ENCODE data around the gene SEC63.
"Not testable (repeated sequence)": the region's sequence is repeated elsewhere in the genome, so short reads cannot be mapped to it uniquely, and the experiment has no call there.

Gene SEC63, protein sequence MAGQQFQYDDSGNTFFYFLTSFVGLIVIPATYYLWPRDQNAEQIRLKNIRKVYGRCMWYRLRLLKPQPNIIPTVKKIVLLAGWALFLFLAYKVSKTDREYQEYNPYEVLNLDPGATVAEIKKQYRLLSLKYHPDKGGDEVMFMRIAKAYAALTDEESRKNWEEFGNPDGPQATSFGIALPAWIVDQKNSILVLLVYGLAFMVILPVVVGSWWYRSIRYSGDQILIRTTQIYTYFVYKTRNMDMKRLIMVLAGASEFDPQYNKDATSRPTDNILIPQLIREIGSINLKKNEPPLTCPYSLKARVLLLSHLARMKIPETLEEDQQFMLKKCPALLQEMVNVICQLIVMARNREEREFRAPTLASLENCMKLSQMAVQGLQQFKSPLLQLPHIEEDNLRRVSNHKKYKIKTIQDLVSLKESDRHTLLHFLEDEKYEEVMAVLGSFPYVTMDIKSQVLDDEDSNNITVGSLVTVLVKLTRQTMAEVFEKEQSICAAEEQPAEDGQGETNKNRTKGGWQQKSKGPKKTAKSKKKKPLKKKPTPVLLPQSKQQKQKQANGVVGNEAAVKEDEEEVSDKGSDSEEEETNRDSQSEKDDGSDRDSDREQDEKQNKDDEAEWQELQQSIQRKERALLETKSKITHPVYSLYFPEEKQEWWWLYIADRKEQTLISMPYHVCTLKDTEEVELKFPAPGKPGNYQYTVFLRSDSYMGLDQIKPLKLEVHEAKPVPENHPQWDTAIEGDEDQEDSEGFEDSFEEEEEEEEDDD

DNA sequence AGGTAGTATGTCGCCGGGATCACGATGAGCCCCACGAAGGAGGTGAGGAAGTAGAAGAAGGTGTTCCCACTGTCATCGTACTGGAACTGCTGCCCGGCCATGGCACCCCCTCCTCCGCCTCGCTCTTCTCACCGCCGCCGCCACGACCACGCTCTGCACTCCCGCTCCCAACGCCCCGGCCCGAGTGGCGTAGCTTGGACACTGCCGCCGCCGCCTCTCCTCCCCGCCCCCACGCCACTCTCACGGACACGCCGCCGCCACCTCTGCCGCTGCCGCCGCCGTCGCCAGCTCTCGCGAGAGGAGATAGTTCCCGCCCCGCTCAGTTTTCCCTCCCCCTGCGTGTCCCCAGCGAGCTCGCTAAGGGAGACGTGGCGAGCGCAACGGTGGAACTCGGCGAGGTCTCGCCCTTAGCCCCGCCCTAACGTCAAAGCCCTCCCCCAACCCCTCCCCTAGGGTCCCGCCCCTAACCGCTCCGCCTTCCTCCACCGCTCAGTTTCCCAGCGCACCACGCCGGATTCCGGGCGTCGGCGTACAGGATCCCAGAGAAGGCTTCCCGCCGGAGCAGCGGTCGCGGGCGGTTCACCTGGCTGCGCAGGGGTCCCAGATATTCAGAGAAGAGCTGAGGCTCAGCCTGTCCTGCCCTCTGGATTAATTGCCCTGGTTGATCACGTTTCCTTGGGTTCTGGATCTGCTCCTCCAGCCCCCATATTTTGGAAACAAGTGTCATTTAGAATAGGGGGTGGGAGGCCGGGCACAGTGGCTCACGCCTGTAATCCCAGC lies at the start of gene SEC63:
TSS of gene SEC63 (minus strand) at position 300 of the 780 bp plus-strand sequence. CDS start at position 101, 199 bp downstream.
- DNase-seq, result peak; percentile 97 to 99
- TF ChIP-seq GATA1 (IDR thresholded peaks at IDR 0.05; ENCODE audit: low read depth, low read length) (no peak), POLR2A (IDR thresholded peaks at IDR 0.05; ENCODE audit: low read length) (peak; percentile 78)

DNA sequence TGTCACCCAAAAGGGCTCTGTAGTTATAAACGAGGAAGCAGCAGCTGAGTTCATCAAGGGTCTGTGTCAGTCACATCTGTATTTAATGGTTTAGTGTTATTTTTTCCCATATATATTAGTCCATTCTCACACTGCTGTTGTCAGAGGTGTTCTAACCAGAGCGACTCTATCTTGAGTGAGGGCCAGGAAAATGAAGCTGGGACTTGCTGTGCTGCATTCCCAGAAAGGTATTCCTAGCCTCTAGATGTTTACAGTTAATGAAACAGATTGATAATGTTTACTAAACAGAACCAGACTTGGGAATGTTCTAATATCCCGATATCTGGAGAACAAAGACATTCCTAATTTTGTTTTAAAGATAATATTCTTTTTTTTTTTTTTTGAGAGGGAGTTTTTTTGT lies 48.0 kb upstream of the SEC63 start:
- DNase-seq, result no peak
- no peak for TF ChIP-seq GATA1 (IDR thresholded peaks at IDR 0.05; ENCODE audit: low read depth, low read length)

DNA sequence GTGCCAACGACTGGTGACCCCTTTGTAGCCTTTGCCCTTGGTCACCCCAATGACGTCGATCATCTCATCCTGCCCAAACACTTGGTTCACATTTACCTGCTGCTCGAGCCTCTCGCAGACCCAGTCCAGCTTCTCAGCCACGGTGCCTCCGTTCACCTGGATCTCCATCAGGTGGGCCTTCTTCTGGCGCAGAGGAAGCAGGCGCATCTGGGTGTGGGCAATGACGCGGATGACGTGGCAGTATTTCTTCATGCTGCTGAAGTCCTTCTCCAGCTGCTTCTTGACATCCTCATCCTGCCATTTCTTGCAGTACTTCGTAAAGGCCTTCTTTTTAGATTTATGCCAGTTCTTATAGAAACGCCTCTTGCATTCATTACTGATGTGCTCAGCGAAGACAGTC lies 46.9 kb upstream of the SEC63 start:
- peak in 1 of 2 experiments; percentile 9 for DNase-seq
- TF ChIP-seq POLR2A (IDR thresholded peaks at IDR 0.05; ENCODE audit: low read length), result no peak
- no peak for TF ChIP-seq GATA1 (IDR thresholded peaks at IDR 0.05; ENCODE audit: low read depth, low read length)

DNA sequence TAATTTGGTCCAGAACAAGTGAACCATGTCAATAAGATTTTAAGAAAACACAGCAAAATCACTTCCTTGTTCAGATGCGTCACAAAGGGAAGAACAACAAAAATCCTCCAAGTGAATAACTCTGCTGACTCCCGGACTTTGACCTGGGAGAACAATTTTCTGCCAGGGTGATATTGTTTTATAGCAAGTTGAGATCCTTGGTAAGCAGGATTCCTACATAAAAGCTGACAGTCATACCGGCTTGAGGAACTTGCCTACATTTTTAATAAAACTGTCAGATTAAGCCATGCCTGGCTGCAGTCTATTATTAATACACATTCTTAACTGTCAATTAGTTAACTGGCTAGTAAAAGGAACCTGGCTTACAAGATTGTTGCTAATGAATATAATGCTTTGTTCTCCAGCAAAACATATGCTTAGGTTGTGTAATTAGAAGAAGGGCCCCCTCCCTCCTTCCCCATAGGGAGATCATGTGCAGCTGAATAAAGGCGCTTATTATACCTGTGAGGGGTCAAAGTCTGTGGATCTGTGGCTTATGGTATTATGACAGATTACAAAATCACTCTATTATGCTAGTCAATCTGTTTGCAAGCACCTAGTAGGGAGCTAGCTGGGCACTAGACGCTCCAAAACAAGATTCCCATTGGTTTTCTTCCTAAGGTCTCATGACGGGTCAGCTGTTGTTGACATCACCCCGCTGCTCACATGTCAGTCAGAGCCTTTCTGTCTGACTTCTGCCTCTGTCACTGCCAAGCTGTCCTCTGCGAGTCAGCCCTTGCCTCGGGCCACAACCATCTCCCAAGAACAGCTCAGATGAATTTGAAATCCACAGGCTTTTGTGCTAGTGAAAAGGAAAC lies 44.6 kb upstream of the SEC63 start:
- TF ChIP-seq POLR2A (IDR thresholded peaks at IDR 0.05; ENCODE audit: low read length) (no peak), GATA1 (IDR thresholded peaks at IDR 0.05; ENCODE audit: low read depth, low read length) (no peak)
- no peak for DNase-seq

DNA sequence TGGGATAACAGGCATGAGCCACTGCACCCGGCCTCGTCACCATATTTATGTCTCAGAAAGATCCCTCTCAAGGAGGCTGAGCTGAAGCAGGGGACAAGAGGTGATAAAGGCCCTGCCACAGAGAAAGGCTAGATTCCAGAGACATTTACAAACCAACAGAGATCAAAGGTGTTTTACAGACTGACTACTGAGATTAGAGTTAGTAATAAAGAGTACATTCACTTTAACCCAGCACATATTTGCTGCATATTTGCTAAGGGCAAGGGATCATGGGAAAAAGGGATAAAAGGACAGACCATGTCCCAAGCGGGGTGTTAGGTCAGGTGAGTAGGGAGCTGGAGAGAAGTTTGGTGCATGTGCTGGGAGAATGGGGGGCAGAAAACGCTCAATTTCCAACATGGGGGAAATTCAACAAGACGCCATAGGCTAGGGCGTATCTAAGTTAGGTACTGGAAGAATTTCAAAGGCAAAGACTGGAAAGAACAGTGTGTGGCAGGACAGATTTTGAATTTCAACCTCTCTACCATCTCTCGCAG lies 43.8 kb upstream of the SEC63 start:
- TF ChIP-seq POLR2A (IDR thresholded peaks at IDR 0.05; ENCODE audit: low read length), result no peak
- no peak for TF ChIP-seq GATA1 (IDR thresholded peaks at IDR 0.05; ENCODE audit: low read depth, low read length)
- DNase-seq, result no peak

DNA sequence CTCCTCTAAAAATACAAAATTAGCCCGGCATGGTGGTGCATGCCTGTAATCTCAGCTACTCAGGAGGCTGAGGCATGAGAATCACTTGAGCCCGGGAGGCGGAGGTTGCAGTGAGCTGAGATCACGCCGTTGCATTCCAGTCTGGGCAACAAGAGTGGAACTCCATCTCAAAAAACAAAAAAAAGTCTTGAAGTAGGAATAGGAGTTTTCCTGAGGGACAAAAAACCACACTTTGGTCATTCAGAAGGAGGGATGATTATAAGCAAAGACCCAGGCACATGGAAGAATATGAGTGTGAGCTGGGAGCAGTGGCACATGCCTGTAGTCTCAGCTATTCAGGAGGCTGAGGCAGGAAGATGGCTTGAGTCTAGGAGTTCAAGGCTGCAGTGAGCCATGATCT lies 42.3 kb upstream of the SEC63 start:
- DNase-seq, result not testable (repeated sequence)

DNA sequence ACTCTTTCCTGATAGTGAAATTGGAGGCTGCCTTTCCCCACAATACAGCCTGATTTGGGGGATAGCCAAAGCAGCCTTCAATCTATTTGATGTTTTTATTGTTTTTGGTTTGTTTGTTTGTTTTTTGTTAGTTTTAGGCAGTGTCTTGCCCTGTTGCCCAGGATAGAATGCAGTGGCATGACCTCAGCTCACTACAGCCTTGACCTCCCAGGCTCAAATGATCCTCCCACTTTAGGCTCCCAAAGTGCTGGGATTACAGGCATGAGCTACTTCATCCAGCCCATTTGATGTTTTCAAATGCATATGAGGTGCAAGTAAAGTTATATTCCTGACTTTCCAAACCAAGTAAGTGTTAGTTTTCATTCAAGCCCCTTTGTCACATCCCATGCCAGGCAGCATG lies 41.3 kb upstream of the SEC63 start:
- no peak for DNase-seq
- TF ChIP-seq POLR2A (IDR thresholded peaks at IDR 0.05; ENCODE audit: low read length) (no peak), GATA1 (IDR thresholded peaks at IDR 0.05; ENCODE audit: low read depth, low read length) (no peak)

DNA sequence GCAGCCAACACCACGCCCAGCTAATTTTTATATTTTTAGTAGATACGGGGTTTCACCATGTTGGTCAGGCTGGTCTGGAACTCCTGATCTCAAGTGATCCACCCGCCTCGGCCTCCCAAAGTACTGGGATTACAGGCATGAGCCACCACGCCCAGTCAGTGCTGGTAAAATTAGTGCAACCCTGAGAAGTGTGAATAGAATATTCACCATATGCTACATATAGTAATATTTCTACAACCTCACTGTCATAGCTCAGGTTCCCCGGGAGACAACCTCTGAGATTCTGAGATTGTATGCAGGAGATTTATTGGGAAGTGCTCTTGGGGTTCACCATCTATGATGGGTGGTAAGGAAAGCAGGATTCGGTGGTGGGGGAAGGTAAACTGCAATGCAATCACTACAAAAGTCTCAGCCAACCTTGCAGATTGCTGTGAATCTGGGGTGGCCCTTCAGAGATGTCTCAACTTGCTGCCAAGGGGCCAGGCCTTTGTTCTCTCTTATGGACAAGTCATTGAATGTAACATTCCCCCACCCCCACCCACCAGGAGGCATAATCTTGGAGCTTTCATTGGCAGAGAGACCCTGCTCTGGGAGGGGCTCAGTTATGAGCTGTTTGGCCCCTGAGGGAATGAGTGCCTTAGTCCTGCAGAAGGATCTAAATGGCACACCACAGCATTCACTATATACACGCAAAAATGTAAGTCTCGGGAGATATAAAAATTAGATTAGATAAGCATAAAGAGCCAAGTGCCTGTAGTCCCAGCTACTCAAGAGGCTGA lies 34.0 kb upstream of the SEC63 start:
- no peak for DNase-seq

DNA sequence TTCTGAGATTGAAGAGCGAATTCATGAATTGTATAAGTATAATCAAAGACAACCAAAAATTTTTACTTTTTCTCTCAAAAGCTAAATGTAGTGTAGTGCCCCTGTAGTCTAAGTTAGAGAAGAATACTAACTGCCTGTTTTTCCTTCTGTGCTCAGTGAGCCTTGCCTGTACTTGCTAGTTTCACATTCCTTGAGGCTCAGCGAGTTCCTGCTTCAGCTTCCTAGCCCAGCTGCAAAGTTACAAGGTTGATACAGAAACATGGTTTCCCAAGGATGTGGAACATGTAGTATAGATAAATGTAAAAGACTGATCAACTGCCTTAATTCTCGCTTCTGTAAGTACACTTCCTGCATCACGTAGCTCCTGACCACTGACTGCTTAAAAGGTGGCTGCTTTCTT lies 33.1 kb upstream of the SEC63 start:
- no peak for DNase-seq
- TF ChIP-seq POLR2A (IDR thresholded peaks at IDR 0.05; ENCODE audit: low read length) (no peak), GATA1 (IDR thresholded peaks at IDR 0.05; ENCODE audit: low read depth, low read length) (no peak)

More for the DNA sequence above, 34.0 kb upstream of the SEC63 start:
- no peak for TF ChIP-seq POLR2A (IDR thresholded peaks at IDR 0.05; ENCODE audit: low read length)
- TF ChIP-seq GATA1 (IDR thresholded peaks at IDR 0.05; ENCODE audit: low read depth, low read length), result no peak

DNA sequence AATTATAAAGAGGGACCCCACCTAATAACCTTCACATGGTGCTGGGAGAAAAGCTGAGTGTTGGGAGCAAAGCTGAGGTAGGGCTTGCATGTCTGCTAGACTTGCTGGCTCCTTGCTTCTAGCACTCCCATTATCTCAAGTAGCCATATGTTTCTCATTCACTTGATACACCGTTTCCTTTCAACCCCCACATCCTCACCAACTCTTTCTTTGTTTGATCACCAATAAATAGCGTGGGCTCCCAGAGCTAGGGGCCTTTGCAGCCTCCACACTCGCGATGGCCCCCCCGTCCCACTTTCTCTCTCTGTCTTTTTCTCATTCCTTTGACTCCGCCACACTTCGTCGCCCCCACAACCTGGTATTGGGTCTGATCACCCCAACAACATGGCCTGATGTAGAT lies 32.6 kb upstream of the SEC63 start:
- not testable (repeated sequence) for DNase-seq

DNA sequence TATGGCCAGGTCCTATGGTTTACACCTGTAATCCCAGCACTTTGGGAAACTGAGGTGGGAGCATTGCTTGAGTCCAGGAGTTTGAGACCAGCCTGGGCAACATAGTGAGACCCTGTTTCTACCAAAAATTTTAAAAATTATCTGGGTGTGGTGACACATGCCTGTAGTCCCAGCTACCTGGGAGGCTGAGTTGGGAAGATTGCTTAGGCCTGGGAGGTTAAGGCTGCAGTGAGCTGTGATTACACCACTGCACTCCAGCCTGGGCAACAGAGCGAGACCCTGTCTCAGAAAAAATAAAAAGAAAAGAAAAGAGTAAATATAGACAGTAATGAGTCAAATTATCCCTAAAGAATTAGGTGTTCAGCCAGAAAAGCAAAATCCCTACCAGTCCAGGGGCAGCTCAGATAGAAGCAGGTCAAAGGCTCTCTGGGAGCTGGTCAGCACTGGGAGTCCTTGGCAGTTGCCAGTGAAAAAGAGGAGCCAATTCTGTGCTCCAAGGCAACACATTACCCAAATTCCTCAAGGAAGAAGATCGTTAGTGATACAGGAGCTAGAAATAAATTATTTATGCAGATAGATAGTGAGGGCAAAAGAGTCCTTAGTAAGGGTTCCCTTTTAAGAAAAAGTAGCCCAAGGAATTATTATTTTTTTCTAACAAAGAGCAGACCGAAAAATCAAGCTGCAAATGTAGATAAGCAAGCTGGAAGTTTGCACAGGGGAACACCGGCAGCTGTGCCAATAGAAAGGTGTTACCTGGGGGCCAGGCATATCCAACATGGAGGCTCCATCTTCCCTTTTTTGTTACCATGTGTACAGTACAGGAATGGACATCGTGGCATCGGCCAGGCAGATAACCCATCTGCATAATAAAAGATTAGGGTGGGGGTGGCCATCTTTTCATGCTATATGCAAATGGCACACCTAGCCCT lies 31.4 kb upstream of the SEC63 start:
- TF ChIP-seq GATA1 (IDR thresholded peaks at IDR 0.05; ENCODE audit: low read depth, low read length) (no peak), POLR2A (IDR thresholded peaks at IDR 0.05; ENCODE audit: low read length) (no peak)
- DNase-seq, result no peak

DNA sequence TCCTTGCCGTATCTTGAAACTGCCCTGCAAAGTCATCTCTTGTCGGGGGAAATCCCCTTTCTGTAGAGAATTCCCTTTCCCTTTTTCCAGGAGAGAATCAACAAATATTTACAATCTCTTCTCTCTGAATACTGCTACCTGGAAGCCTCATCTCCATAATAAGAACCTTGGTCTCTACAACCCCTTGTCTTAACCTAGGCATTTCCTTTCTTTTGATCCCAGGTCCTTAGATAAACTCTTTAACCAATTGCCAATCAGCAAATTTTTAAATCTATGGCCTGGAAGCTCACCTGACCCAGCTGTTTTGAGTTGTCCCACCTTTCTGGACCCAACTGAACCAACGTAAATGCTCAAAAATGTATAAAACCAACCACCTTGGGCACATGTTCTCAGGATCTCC lies 30.6 kb upstream of the SEC63 start:
- no peak for DNase-seq
- no peak for TF ChIP-seq GATA1 (IDR thresholded peaks at IDR 0.05; ENCODE audit: low read depth, low read length)
- no peak for TF ChIP-seq POLR2A (IDR thresholded peaks at IDR 0.05; ENCODE audit: low read length)

Data from erythroblast (primary cell).